DOHH2 (cell line): ENCODE data around the gene FSTL4.

Experiments
- H3F3A ChIP-seq: fragments of 200-600 bp; sonication (generic), shearing (Covaris generic); 2 replicates; pipeline ENCODE4 v1.6.0; 2016; ENCODE audit warnings: antibody characterized with exemption, mild to moderate bottlenecking; ENCODE audit not compliant: control insufficient read depth, insufficient read depth
- H3K27ac ChIP-seq: fragments of 200-600 bp; sonication (generic); 2 replicates; pipeline ENCODE4 v1.5.1; 2014; ENCODE audit warnings: low read depth, mild to moderate bottlenecking, low read length, moderate library complexity
- H3K27me3 ChIP-seq: fragments of 200-600 bp; sonication (generic); 2 replicates; pipeline ENCODE4 v1.6.1; 2014; ENCODE audit warnings: mild to moderate bottlenecking, low read length, mixed read lengths; ENCODE audit not compliant: control insufficient read depth
- H3K36me3 ChIP-seq: fragments of 200-600 bp; sonication (generic); 2 replicates; pipeline ENCODE4 v1.6.1; 2014; ENCODE audit warnings: mild to moderate bottlenecking, low read length, moderate library complexity, mixed read lengths; ENCODE audit not compliant: control insufficient read depth
- H3K4me1 ChIP-seq: fragments of 200-600 bp; sonication (generic); 2 replicates; pipeline ENCODE4 v1.6.1; 2014; ENCODE audit warnings: mild to moderate bottlenecking, low read length, mixed read lengths; ENCODE audit not compliant: control insufficient read depth
- H3K4me2 ChIP-seq: fragments of 200-600 bp; sonication (generic); 2 replicates; pipeline ENCODE4 v1.6.0; 2014; ENCODE audit warnings: mild to moderate bottlenecking, low read length, moderate library complexity
- H3K4me3 ChIP-seq: fragments of 200-600 bp; sonication (generic); 2 replicates; pipeline ENCODE4 v1.5.1; 2014; ENCODE audit warnings: mild to moderate bottlenecking, low read length, mixed read lengths
- H3K79me2 ChIP-seq: fragments of 200-600 bp; sonication (generic); 2 replicates; pipeline ENCODE4 v1.6.1; 2014; ENCODE audit warnings: mild to moderate bottlenecking, low read length, mixed read lengths; ENCODE audit not compliant: control insufficient read depth
- H3K9me2 ChIP-seq: fragments of 200-600 bp; sonication (generic); replicated peaks from 2 replicates; pipeline ENCODE4 v1.6.1; 2014; ENCODE audit warnings: mild to moderate bottlenecking, low read length, mixed read lengths; ENCODE audit not compliant: control insufficient read depth
- H3K9me3 ChIP-seq: fragments of 200-600 bp; sonication (generic); 2 replicates; pipeline ENCODE4 v1.6.1; 2014; ENCODE audit warnings: antibody characterized with exemption, low read length, mixed read lengths; ENCODE audit not compliant: control insufficient read depth, insufficient read depth
- H4K20me1 ChIP-seq: fragments of 200-600 bp; sonication (generic); 2 replicates; pipeline ENCODE4 v1.6.0; 2014; ENCODE audit warnings: low read depth, mild to moderate bottlenecking, antibody characterized with exemption, low read length, moderate library complexity; ENCODE audit not compliant: control insufficient read depth, insufficient read depth
- CTCF ChIP-seq: fragments of 200-600 bp; sonication (generic); IDR thresholded peaks from one replicate; pipeline ENCODE4 v1.5.1; 2014; ENCODE audit warnings: antibody characterized with exemption, mild to moderate bottlenecking, low read depth, low read length; ENCODE audit not compliant: poor library complexity, severe bottlenecking
- EZH2phosphoT487 ChIP-seq: fragments of 200-600 bp; sonication (generic); IDR thresholded peaks from 2 replicates; pipeline ENCODE4 v1.6.1; 2017; ENCODE audit warnings: borderline replicate concordance, mild to moderate bottlenecking, antibody characterized with exemption, low read length, moderate library complexity, mixed read lengths

The FSTL4 gene

GRCh38 chr5:133612249-133612860 lies at the start of gene FSTL4:
Gene FSTL4, minus strand, starts transcription at chr5:133612541.
- peak within 1 kb of the TSS; percentile 40 for H3K4me3 ChIP-seq
- no peak for TF ChIP-seq EZH2phosphoT487
- H3K36me3 ChIP-seq: no peaks in the 10 kb centered on the region
- no peaks in the 10 kb centered on the region for H3K9me2 ChIP-seq
- H3K79me2 ChIP-seq: no peaks in the 10 kb centered on the region
- H3K27ac ChIP-seq: no peak within 1 kb of the TSS
- no peaks in the 10 kb centered on the region for H3F3A ChIP-seq
- H3K9me3 ChIP-seq: no peaks in the 10 kb centered on the region
- peaks cover 8% of the 10 kb centered on the region for H3K4me1 ChIP-seq
- H3K27me3 ChIP-seq: peaks cover 53% of the 10 kb centered on the region
- H4K20me1 ChIP-seq: no peaks in the 10 kb centered on the region
- H3K4me2 ChIP-seq: peak within 1 kb of the TSS; percentile 44

- H3F3A ChIP-seq: peaks cover 4% of the 10 kb centered on the region; the same call in 1 of the 2 replicates
- H3K79me2 ChIP-seq: no peaks in the 10 kb centered on the region
- TF ChIP-seq CTCF (no peak), EZH2phosphoT487 (no peak)
- no peaks in the 10 kb centered on the region for H3K9me2 ChIP-seq
- no peaks in the 10 kb centered on the region for H3K36me3 ChIP-seq
- H3K27ac ChIP-seq: no peak overlapping the region
- no peaks in the 10 kb centered on the region for H4K20me1 ChIP-seq
- peaks cover 40% of the 10 kb centered on the region for H3K4me1 ChIP-seq
- no peaks in the 10 kb centered on the region for H3K27me3 ChIP-seq
- no peak overlapping the region for H3K4me2 ChIP-seq
- H3K4me3 ChIP-seq: no peak overlapping the region
- H3K9me3 ChIP-seq: no peaks in the 10 kb centered on the region
These were observed 49.0 kb upstream of the FSTL4 start for GRCh38 chr5:133661389-133661788.

- H3K4me3 ChIP-seq: peak overlapping the region; percentile 60
- H3K27me3 ChIP-seq: no peaks in the 10 kb centered on the region
- no peaks in the 10 kb centered on the region for H4K20me1 ChIP-seq
- H3K4me1 ChIP-seq: peaks cover 70% of the 10 kb centered on the region
- peaks cover 10% of the 10 kb centered on the region; the same call in 1 of the 2 replicates for H3F3A ChIP-seq
- H3K9me3 ChIP-seq: no peaks in the 10 kb centered on the region
- peak overlapping the region; percentile 73 for H3K4me2 ChIP-seq
- no peaks in the 10 kb centered on the region for H3K79me2 ChIP-seq
- no peak for TF ChIP-seq CTCF
- no peak for TF ChIP-seq EZH2phosphoT487
- H3K9me2 ChIP-seq: no peaks in the 10 kb centered on the region
- peak overlapping the region; percentile 85 for H3K27ac ChIP-seq
- H3K36me3 ChIP-seq: no peaks in the 10 kb centered on the region
These were observed 46.0 kb upstream of the FSTL4 start for GRCh38 chr5:133658327-133658726.

- Histone ChIP-seq H3K27ac (peak overlapping the region; percentile 85), H3K4me1 (peaks cover 81% of the 10 kb centered on the region), H3K36me3 (no peaks in the 10 kb centered on the region), H3K4me2 (peak overlapping the region; percentile 73), H4K20me1 (no peaks in the 10 kb centered on the region), H3K4me3 (peak overlapping the region; percentile 60), H3K9me3 (no peaks in the 10 kb centered on the region), H3K27me3 (no peaks in the 10 kb centered on the region), H3K79me2 (no peaks in the 10 kb centered on the region), H3K9me2 (no peaks in the 10 kb centered on the region), H3F3A (peaks cover 11% of the 10 kb centered on the region; the same call in 1 of the 2 replicates)
- no peak for TF ChIP-seq CTCF
- TF ChIP-seq EZH2phosphoT487: no peak
These were observed 44.7 kb upstream of the FSTL4 start for GRCh38 chr5:133657036-133657435.
